HG02759 (cell line): ENCODE results near the gene STARD6.
"Not testable (repeated sequence)": the region's sequence is repeated elsewhere in the genome, so short reads cannot be mapped to it uniquely, and the experiment has no call there.

Experiments used
- ATAC-seq: cut with Tn5 transposase; IDR thresholded peaks from one replicate; pipeline ENCODE4 v1.9.1; 2021; ENCODE audit warnings: mild to moderate bottlenecking, moderate library complexity; ENCODE audit not compliant: unreplicated experiment

Gene STARD6

GRCh38 chr18:54357660-54358494 is at the start of gene STARD6, which contains the start of gene C18orf54:
STARD6 (minus strand) TSS chr18:54357858; CDS start chr18:54354573, 3,285 bp downstream.
C18orf54 (plus strand) TSS chr18:54357906; CDS start chr18:54360573, 2,667 bp downstream.
- ATAC-seq = peak; percentile 95

DNA sequence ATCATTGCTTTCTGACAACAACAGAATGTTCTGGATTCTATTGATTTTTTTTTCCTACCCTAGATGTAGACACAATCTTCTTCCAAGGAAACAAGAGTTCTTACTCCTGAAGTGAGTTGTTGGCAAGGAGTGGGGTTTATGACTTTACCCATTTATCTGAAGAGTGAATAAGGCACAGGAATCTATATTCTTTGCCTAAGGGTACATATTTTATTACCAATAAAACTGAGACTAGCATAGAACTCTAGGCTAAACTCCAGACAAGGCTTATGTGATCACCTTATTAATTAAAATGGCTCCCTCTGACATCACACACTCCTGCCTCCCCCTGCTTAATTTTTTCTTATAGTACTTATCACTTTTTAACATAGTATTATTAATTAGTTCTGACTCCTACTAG is 47.6 kb upstream of the STARD6 start:
- ATAC-seq = no peak

GRCh38 chr18:54396760-54397159 is 39.1 kb upstream of the STARD6 start:
- ATAC-seq = no peak

DNA sequence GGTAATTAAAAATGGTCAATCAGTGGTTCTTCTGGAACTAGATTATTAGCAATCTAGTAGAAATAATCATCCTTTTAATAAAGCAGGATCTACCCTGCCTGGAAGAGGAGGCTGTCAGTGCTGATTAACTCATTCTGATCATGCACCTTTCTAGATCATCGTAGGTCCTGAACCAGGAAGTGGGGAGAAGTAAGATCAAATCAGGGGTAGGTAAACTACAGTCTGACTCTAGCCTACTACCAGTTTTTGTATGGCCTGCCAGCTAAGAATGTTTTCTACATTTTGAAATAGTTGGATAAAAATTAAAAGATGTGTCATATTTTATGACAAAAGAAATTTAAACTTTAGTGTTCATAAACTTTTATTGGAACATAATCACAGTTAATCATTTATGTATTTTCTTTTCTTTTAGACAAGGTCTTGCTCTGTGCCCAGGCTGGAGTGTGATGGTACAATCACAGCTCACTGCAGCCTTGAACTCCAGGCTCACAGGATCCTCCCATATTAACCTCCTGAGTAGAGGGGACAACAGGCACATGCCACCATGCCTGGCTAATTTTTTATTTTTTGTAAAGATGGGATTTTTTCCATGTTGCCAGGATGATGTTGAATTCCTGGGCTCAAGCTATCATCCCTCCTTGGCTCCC is 36.1 kb upstream of the STARD6 start:
- no peak for ATAC-seq

DNA sequence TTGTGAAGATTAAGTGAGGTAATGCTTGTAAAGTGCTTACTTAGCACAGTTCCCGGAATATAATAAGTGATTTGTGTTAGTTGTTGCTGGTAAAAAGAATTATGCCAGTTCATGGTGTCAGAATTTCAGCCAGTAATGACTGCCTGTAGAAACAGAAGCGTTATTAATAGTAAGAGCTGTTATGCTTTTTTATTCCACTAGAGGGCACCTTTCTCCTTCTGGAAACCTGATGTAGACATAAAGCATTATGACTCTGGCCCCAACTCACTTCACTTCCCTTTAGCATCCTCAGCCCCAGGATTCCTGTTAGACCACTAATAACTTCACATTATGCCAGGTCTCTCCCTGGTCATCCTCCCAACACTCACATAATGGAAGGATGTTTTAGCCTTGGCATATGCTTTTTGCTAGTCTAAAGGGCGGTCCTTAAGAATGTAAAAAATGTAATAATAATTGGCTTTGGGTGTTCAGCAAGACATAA is 34.9 kb upstream of the STARD6 start:
- peak; percentile 66 for ATAC-seq

GRCh38 chr18:54390838-54391237 is 33.2 kb upstream of the STARD6 start:
- no peak for ATAC-seq

DNA sequence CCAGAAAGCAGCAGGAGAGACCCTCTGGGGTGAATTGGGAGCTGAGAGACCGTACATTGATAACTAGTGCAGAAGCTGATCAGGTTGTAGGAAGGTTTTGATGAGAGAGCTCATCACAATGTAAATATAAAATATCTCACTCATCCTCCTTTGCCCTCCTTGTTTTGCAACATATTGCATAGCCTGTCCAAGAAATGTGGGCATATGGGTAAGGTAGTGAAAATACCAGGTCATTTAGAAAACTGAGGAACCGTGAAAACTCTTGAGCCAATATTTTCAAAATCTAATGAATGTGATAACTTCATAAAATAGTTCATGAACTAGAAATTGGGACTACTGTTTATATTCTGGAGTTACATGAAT is 31.5 kb upstream of the STARD6 start:
- no peak for ATAC-seq

- ATAC-seq = peak; percentile 94
Observed at GRCh38 chr18:54388203-54389142, 30.8 kb upstream of the STARD6 start.

- ATAC-seq = no peak
Observed at GRCh38 chr18:54387631-54388030, 30.0 kb upstream of the STARD6 start.

DNA sequence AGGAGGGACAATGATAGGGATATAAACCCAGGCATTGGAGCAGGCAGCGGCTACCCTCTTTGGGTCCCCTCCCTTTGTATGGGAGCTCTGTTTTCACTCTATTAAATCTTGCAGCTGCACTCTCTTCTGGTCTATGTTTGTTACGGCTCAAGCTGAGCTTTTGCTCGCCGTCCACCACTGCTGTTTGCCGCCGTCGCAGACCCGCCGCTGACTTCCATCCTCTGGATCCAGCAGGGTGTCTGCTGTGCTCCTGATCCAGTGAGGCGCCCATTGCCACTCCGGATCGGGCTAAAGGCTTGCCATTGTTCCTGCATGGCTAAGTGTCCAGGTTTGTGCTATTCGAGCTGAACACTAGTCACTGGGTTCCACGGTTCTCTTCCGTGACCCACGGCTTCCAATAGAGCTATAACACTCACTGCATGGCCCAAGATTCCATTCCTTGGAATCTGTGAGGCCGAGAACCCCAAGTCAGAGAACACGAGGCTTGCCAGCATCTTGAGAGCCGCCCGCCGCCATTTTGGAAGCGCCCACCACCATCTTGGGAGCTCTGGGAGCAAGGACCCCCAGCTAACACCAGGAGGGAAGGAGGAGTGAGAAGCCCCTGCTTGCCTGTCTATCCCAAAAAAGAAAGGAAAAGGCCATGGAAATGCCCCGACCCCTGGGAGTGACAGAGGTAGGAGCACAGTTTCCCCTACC is 29.3 kb upstream of the STARD6 start:
- ATAC-seq = not testable (repeated sequence)

DNA sequence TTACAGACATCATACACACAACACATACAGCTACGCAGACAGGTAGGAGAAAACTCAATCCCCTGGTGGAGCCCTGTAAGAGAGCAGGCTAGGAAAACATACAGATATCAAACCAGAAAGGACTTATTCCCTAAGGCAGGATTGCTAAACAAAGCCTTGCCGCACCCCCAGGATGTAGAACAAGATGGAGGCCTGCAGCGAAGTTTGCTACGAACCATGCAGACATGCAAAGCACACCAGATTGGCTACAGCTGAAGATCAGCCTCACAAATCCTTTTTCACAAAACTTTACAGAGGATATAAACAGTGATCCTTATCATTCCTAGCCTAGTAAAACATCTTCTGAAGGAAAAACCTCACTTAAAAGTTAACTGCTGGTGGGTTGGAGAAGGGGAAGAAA is 28.4 kb upstream of the STARD6 start:
- no peak for ATAC-seq

DNA sequence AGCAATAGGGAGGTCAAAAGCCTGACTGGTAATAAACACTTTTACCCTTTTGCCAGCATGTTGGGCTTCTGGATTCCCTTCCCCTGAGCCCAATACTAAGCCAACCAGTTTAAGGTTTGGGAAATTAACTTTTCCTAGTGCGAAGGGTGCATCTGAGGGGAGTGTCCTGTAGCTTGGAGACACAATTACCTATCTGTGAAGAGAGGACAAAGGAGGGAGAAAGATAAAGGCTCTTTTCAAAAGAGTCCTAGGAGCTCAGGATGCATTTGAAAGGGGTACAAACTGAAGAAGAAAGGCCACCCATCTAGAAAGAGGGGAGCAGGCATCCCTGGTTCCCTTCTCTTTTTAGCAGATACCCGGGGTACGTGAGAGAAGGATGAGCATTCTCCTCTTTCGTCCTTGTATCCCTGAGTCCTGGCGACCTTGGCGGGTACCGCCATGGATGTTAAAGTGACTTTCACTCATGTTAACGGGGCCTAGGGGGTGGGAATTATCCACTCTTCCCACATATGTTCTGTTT is 25.1 kb upstream of the STARD6 start:
- ATAC-seq = no peak

DNA sequence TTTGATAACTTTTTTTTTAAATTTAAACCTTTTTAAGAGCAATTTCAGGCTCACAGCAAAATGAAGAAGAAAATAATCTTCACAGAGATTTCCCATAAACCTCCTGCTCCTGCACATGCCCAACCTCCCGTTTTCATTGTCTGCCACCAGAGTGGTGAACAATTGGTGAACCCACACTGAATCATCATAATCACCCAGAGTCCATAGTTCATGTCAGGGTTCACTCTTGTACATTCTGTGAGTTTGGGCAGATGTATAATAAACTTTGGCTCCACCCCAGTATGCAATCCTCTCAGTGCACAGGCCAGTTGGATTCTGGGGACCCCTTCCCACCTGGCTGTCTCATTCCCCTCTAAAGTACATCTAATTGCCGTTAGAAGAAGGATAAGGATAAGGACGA is 24.4 kb upstream of the STARD6 start:
- no peak for ATAC-seq

GRCh38 chr18:54381640-54382039 is 24.0 kb upstream of the STARD6 start:
- no peak for ATAC-seq

GRCh38 chr18:54378057-54378456 is 20.4 kb upstream of the STARD6 start:
- ATAC-seq = no peak

GRCh38 chr18:54360406-54360805 is 2.7 kb upstream of the STARD6 start:
- ATAC-seq = no peak

- no peak for ATAC-seq
Observed at GRCh38 chr18:54359233-54359632, 1.6 kb upstream of the STARD6 start.

DNA sequence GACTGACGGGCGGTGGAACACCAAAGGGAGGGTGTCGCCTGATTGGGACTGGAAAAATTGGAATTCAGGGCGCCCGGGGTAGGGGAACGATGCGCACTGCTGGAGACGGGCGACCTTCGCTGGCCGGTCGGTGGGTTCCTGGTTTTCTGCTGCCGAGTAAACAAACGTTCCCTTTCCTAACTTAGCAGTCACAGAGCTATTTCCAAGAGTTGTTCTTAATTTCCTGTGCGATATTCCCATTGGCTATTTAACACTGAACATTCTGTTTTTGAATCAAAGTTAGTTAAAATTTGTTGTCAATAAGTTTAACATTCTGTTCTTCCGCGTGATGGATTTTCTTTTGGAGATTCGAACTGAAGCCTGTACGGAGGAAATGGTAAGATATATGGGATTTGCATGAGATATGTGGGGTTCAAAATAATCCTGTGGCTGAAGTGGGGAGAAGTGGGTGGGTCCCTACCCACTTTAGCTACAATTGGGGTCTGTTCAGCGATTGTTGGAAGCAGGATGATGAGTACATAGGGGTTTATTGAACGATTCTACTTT is 910 bp upstream of the STARD6 start:
- ATAC-seq = peak; percentile 17

DNA sequence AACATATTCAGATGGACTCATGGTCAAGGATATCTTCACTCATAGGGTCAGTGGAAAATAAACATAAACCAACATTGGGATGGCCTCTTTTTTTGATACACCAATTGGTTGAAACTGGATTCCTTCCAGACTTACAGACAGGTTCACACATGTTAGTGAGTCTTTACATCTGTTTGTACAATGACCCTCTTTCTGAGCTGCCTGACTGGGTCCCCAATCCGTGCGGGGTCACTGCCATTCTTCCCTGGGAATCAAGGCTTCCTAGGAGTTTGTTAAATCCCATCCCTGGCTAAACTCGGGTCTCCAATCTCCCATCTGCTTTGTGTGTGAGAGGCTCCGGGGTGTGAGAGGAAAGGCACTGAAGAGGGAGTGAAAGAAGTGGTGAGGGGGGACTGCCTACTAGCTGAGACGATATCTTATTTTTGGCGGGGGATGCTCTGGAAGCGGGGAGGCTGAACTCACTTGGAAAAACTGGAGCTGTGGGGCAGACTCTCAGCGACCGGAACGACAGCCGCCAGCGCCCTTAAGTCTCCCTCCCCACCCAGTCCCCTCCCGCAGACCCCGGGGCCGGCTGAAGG is 487 bp downstream of the STARD6 start:
- no peak for ATAC-seq

GRCh38 chr18:54351186-54351585 is 6.5 kb downstream of the STARD6 start:
- no peak for ATAC-seq
